ENCODE data around the gene MRPL10. TPM values are rescaled to one million over a fixed set of nuclear protein-coding genes. Genes with fewer than 3 reads are reported as not detected.
A peak's percentile ranks its signal among the peaks of the same experiment; 100 is the strongest.

MRPL10 gene
- total and polyA plus RNA-seq, 2 experiments from 2014 or later = 50.2 to 74.7 TPM

DNA sequence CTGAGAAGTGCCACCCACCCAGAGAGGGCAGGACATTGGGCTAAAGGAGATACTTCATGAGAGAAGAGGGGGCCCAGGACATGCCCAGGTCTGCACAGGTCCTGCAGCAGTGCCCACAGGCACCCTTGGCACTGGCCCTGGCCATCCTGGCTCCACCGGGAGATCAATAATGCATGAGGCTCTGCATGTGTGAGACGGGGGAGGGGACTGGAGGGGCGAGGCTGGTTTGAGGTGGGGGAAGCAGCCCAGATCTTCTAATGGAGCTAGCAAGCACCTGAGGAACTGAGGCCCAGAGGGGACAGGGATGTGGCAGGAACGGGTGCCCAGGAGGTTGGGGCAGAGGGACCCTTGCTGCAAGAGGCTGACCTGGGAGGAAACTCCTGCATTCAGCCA, 10.3 kb downstream of the MRPL10 start (continued):
- TF ChIP-seq, protein P1, sequence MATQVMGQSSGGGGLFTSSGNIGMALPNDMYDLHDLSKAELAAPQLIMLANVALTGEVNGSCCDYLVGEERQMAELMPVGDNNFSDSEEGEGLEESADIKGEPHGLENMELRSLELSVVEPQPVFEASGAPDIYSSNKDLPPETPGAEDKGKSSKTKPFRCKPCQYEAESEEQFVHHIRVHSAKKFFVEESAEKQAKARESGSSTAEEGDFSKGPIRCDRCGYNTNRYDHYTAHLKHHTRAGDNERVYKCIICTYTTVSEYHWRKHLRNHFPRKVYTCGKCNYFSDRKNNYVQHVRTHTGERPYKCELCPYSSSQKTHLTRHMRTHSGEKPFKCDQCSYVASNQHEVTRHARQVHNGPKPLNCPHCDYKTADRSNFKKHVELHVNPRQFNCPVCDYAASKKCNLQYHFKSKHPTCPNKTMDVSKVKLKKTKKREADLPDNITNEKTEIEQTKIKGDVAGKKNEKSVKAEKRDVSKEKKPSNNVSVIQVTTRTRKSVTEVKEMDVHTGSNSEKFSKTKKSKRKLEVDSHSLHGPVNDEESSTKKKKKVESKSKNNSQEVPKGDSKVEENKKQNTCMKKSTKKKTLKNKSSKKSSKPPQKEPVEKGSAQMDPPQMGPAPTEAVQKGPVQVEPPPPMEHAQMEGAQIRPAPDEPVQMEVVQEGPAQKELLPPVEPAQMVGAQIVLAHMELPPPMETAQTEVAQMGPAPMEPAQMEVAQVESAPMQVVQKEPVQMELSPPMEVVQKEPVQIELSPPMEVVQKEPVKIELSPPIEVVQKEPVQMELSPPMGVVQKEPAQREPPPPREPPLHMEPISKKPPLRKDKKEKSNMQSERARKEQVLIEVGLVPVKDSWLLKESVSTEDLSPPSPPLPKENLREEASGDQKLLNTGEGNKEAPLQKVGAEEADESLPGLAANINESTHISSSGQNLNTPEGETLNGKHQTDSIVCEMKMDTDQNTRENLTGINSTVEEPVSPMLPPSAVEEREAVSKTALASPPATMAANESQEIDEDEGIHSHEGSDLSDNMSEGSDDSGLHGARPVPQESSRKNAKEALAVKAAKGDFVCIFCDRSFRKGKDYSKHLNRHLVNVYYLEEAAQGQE (IDR thresholded peaks at IDR 0.05; ENCODE audit: unreplicated experiment) = no peak
- TF ChIP-seq POLR2AphosphoS5 (IDR thresholded peaks at IDR 0.05; ENCODE audit: low read depth) (no peak), CREB1 (CRISPR knock-in tag; IDR thresholded peaks at IDR 0.05; ENCODE audit: low read depth) (no peak), STAT1 (IDR thresholded peaks at IDR 0.05; ENCODE audit: unreplicated experiment) (no peak), EZH2phosphoT487 (IDR thresholded peaks at IDR 0.05; ENCODE audit: unreplicated experiment) (no peak), ZNF114 (CRISPR knock-in tag; IDR thresholded peaks at IDR 0.05) (no peak), NANOG (IDR thresholded peaks at IDR 0.05; ENCODE audit: borderline replicate concordance) (no peak)
- TF ChIP-seq, protein P2, sequence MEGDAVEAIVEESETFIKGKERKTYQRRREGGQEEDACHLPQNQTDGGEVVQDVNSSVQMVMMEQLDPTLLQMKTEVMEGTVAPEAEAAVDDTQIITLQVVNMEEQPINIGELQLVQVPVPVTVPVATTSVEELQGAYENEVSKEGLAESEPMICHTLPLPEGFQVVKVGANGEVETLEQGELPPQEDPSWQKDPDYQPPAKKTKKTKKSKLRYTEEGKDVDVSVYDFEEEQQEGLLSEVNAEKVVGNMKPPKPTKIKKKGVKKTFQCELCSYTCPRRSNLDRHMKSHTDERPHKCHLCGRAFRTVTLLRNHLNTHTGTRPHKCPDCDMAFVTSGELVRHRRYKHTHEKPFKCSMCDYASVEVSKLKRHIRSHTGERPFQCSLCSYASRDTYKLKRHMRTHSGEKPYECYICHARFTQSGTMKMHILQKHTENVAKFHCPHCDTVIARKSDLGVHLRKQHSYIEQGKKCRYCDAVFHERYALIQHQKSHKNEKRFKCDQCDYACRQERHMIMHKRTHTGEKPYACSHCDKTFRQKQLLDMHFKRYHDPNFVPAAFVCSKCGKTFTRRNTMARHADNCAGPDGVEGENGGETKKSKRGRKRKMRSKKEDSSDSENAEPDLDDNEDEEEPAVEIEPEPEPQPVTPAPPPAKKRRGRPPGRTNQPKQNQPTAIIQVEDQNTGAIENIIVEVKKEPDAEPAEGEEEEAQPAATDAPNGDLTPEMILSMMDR (conservative IDR thresholded peaks at IDR 0.05; ENCODE audit: low read depth in 2 of 2) = no peak

DNA sequence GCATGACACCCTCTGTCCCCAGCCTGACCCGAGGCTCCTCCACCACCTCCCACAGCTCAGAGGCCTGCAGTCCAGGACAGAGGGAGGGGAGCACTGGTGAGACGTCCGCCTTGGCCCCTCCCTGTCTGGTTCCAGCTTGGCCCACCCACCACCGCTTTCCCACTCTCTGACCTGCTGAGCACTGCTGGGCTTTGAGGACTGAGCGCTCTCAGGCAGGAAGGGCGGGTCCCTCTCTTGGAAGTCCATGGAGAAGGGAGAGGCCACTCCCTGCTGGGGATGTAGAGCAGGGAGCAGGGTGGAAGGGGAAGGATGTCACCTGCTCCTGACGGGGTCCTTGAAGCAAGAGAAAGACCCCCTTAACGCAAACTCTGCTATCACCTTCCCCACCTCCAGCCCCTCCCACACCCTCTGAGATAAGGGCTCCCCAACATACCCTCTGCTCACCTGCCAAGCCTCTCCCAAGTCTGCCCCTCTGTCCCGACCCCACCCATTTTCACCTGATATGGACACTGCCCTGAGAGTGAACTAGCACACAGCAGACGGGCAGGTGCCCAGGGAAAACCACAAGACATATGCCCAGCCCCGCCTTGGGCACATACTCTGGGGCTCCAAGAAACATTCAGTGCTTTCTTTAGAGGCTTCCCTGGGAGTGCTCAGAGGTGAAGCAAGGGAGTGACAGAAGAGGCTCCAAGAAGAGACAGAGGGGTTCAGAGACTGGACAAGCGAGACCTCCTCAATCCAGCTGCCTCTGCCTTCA, 11.1 kb downstream of the MRPL10 start:
- Histone ChIP-seq H3K79me2 (replicated peaks; ENCODE audit: insufficient read depth) (no peaks in the 10 kb centered on the region), H3K4me1 (ENCODE audit: insufficient read depth) (peaks cover 14% of the 10 kb centered on the region; the same call in 1 of the 2 replicates), H3K4me3 (peak overlapping the region; percentile 86; the same call in 1 of the 2 replicates), H3K9me2 (ENCODE audit: insufficient read depth) (no peaks in the 10 kb centered on the region), H3F3A (replicated peaks; ENCODE audit: low read depth) (no peaks in the 10 kb centered on the region), H4K20me1 (replicated peaks; ENCODE audit: insufficient read depth) (no peaks in the 10 kb centered on the region), H3K27me3 (ENCODE audit: insufficient read depth) (no peaks in the 10 kb centered on the region), H2AFZ (no peak overlapping the region), H3K4me2 (no peak overlapping the region), H3K36me3 (ENCODE audit: insufficient read depth) (no peaks in the 10 kb centered on the region), H3K27ac (ENCODE audit: low read depth) (no peak overlapping the region)
- no peak overlapping the region for H3K27ac Mint-ChIP-seq
- H3K4me3 Mint-ChIP-seq = peak overlapping the region; percentile 98
- ATAC-seq (no peak), DNase-seq (ENCODE audit: low spot score) (no peak)
- H3K4me1 Mint-ChIP-seq = peaks cover 16% of the 10 kb centered on the region
- H3K9me3 Mint-ChIP-seq = no peaks in the 10 kb centered on the region
- H3K36me3 Mint-ChIP-seq (ENCODE audit: low read depth) = peaks cover 16% of the 10 kb centered on the region
- peaks cover 8% of the 10 kb centered on the region for H3K27me3 Mint-ChIP-seq (ENCODE audit: insufficient read depth, low read depth, poor library complexity)
- TF ChIP-seq STAT1 (IDR thresholded peaks at IDR 0.05; ENCODE audit: unreplicated experiment) (no peak), CREB1 (CRISPR knock-in tag; IDR thresholded peaks at IDR 0.05; ENCODE audit: low read depth) (no peak), EZH2 (IDR thresholded peaks at IDR 0.05; ENCODE audit: low read depth, unreplicated experiment) (no peak), NANOG (IDR thresholded peaks at IDR 0.05; ENCODE audit: borderline replicate concordance) (no peak), JUNB (IDR thresholded peaks at IDR 0.05; ENCODE audit: unreplicated experiment) (no peak)
- TF ChIP-seq, protein P3, sequence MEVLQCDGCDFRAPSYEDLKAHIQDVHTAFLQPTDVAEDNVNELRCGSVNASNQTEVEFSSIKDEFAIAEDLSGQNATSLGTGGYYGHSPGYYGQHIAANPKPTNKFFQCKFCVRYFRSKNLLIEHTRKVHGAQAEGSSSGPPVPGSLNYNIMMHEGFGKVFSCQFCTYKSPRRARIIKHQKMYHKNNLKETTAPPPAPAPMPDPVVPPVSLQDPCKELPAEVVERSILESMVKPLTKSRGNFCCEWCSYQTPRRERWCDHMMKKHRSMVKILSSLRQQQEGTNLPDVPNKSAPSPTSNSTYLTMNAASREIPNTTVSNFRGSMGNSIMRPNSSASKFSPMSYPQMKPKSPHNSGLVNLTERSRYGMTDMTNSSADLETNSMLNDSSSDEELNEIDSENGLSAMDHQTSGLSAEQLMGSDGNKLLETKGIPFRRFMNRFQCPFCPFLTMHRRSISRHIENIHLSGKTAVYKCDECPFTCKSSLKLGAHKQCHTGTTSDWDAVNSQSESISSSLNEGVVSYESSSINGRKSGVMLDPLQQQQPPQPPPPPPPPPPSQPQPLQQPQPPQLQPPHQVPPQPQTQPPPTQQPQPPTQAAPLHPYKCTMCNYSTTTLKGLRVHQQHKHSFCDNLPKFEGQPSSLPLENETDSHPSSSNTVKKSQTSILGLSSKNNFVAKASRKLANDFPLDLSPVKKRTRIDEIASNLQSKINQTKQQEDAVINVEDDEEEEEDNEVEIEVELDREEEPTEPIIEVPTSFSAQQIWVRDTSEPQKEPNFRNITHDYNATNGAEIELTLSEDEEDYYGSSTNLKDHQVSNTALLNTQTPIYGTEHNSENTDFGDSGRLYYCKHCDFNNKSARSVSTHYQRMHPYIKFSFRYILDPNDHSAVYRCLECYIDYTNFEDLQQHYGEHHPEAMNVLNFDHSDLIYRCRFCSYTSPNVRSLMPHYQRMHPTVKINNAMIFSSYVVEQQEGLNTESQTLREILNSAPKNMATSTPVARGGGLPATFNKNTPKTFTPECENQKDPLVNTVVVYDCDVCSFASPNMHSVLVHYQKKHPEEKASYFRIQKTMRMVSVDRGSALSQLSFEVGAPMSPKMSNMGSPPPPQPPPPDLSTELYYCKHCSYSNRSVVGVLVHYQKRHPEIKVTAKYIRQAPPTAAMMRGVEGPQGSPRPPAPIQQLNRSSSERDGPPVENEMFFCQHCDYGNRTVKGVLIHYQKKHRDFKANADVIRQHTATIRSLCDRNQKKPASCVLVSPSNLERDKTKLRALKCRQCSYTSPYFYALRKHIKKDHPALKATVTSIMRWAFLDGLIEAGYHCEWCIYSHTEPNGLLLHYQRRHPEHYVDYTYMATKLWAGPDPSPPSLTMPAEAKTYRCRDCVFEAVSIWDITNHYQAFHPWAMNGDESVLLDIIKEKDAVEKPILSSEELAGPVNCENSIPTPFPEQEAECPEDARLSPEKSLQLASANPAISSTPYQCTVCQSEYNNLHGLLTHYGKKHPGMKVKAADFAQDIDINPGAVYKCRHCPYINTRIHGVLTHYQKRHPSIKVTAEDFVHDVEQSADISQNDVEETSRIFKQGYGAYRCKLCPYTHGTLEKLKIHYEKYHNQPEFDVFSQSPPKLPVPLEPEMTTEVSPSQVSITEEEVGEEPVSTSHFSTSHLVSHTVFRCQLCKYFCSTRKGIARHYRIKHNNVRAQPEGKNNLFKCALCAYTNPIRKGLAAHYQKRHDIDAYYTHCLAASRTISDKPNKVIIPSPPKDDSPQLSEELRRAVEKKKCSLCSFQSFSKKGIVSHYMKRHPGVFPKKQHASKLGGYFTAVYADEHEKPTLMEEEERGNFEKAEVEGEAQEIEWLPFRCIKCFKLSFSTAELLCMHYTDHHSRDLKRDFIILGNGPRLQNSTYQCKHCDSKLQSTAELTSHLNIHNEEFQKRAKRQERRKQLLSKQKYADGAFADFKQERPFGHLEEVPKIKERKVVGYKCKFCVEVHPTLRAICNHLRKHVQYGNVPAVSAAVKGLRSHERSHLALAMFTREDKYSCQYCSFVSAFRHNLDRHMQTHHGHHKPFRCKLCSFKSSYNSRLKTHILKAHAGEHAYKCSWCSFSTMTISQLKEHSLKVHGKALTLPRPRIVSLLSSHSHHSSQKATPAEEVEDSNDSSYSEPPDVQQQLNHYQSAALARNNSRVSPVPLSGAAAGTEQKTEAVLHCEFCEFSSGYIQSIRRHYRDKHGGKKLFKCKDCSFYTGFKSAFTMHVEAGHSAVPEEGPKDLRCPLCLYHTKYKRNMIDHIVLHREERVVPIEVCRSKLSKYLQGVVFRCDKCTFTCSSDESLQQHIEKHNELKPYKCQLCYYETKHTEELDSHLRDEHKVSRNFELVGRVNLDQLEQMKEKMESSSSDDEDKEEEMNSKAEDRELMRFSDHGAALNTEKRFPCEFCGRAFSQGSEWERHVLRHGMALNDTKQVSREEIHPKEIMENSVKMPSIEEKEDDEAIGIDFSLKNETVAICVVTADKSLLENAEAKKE (CRISPR knock-in tag; IDR thresholded peaks at IDR 0.05) = no peak
- TF ChIP-seq, protein P4, sequence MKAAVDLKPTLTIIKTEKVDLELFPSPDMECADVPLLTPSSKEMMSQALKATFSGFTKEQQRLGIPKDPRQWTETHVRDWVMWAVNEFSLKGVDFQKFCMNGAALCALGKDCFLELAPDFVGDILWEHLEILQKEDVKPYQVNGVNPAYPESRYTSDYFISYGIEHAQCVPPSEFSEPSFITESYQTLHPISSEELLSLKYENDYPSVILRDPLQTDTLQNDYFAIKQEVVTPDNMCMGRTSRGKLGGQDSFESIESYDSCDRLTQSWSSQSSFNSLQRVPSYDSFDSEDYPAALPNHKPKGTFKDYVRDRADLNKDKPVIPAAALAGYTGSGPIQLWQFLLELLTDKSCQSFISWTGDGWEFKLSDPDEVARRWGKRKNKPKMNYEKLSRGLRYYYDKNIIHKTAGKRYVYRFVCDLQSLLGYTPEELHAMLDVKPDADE (IDR thresholded peaks at IDR 0.05) = no peak

Data from GM23338 (cell line).